Uterus (tissue), 4 donors: Measurements from ENCODE around the gene ZNF133. TPM values are rescaled to one million over a fixed set of nuclear protein-coding genes. Genes with fewer than 3 reads are reported as not detected.

ENCODE experiments used
- DNase-seq, 2 donors: peaks; one replicate each; pipeline ENCODE4 v3.0.0-alpha.2; 2019 to 2020
- H3K27ac ChIP-seq, 2 donors: fragments of 200-600 bp; sonication (generic); 1 replicate in 1 of 2; 2 replicates in 1 of 2; pipeline ENCODE4 v1.5.1; 2016 to 2018
- H3K27me3 ChIP-seq, 2 donors: fragments of 200-600 bp; sonication (generic); one replicate each; pipeline ENCODE4 v1.5.1; 2018 to 2019; ENCODE audit warnings: control low read depth in 1 of 2
- H3K36me3 ChIP-seq, 2 donors: fragments of 200-600 bp; sonication (generic); one replicate each; pipeline ENCODE4 v1.5.1; 2019; ENCODE audit warnings: control low read depth in 1 of 2
- H3K4me1 ChIP-seq, 2 donors: fragments of 200-600 bp; sonication (generic); one replicate each; pipeline ENCODE4 v1.5.1; 2018 to 2019; ENCODE audit warnings: control low read depth in 1 of 2
- H3K4me3 ChIP-seq, 2 donors: fragments of 200-600 bp; sonication (generic); 1 replicate in 1 of 2; 2 replicates in 1 of 2; pipeline ENCODE4 v1.5.1; 2018 to 2019; ENCODE audit warnings: mild to moderate bottlenecking in 1 of 2
- H3K9me3 ChIP-seq, 2 donors: fragments of 200-600 bp; sonication (generic); one replicate each; pipeline ENCODE4 v1.5.1; 2019; ENCODE audit warnings: control low read depth in 1 of 2
- CTCF ChIP-seq, 4 experiments: fragments of 200-600 bp in 2 of 4; fragments of 450-650 bp in 2 of 4; sonication (generic) in 2 of 4; IDR thresholded peaks; one replicate each; pipeline ENCODE4 v1.5.1; 2016 to 2019; ENCODE audit warnings: antibody characterized with exemption in 4 of 4, mild to moderate bottlenecking in 2 of 4, moderate library complexity in 1 of 4
- POLR2A ChIP-seq, 2 donors: fragments of 450-650 bp; IDR thresholded peaks; one replicate each; pipeline ENCODE4 v1.6.1; 2016; ENCODE audit warnings: antibody characterized with exemption in 2 of 2, mild to moderate bottlenecking in 1 of 2, moderate library complexity in 1 of 2
- intact Hi-C: fragments of 100-400 bp; cut with DNase I; formaldehyde crosslinking; loops from one replicate; pipeline ENCODE4 v1.15.1; 2023; ENCODE audit warnings: low total_unique reads
- total RNA-seq, 4 donors: library from RNA; depleted of rRNA in 3 of 4; stranded (reverse); fragments of >200 nt in 3 of 4; gene quantifications; one replicate each; pipeline versions ENCODE4 v1.1.0 to v1.2.4, GENCODE V29; 2014 to 2023
- donor health status: DM: yes; HTN: yes; CAD: no.

Gene ZNF133
- total RNA-seq, 4 donors from 2014 or later, result 11.2 to 49.2 (median 22.4) TPM

- Histone ChIP-seq H3K36me3 (no peaks in the 10 kb centered on the region), H3K27ac (no peak overlapping the region), H3K27me3 (peaks cover 0 to 9% of the 10 kb centered on the region in 2 donors), H3K4me3 (no peak overlapping the region), H3K4me1 (no peaks in the 10 kb centered on the region), H3K9me3 (no peaks in the 10 kb centered on the region)
- peak in 1 of 2 donors; percentile 22 for DNase-seq
- no peak for TF ChIP-seq POLR2A (IDR thresholded peaks at IDR 0.05)
- TF ChIP-seq CTCF (IDR thresholded peaks at IDR 0.05), result peak in 3 of 4 experiments; percentile 13 to 33 (median 30)
- intact Hi-C loops, result no loop called here
Measured at GRCh38 chr20:18276821-18277220, 11.5 kb upstream of the ZNF133 start.

GRCh38 chr20:18279242-18279641, 9.1 kb upstream of the ZNF133 start:
- H3K9me3 ChIP-seq, result no peaks in the 10 kb centered on the region
- no peaks in the 10 kb centered on the region for H3K36me3 ChIP-seq
- no peaks in the 10 kb centered on the region for H3K4me1 ChIP-seq
- H3K4me3 ChIP-seq, result no peak overlapping the region
- peaks cover 0 to 9% of the 10 kb centered on the region in 2 donors for H3K27me3 ChIP-seq
- TF ChIP-seq CTCF (IDR thresholded peaks at IDR 0.05) (no peak), POLR2A (IDR thresholded peaks at IDR 0.05) (no peak)
- intact Hi-C loops, result no loop called here
- DNase-seq, result no peak
- H3K27ac ChIP-seq, result no peak overlapping the region

- Histone ChIP-seq H3K4me3 (no peak overlapping the region), H3K4me1 (no peaks in the 10 kb centered on the region), H3K27me3 (peaks cover 0 to 2% of the 10 kb centered on the region in 2 donors), H3K9me3 (no peaks in the 10 kb centered on the region), H3K36me3 (no peaks in the 10 kb centered on the region), H3K27ac (no peak overlapping the region)
- intact Hi-C loops, result loop anchor here (10.0 kb wide), 1 partner anchor 150 kb away; the partner anchor contains the start of genes KAT14 and PET117
- DNase-seq, result no peak
- TF ChIP-seq CTCF (IDR thresholded peaks at IDR 0.05) (no peak), POLR2A (IDR thresholded peaks at IDR 0.05) (no peak)
Measured at GRCh38 chr20:18284805-18285533, 3.4 kb upstream of the ZNF133 start.

- H3K27me3 ChIP-seq, result no peaks in the 10 kb centered on the region
- intact Hi-C loops, result loop anchor here (10.0 kb wide), 1 partner anchor 153 kb away; the partner anchor contains the start of genes KAT14 and PET117
- H3K9me3 ChIP-seq, result no peaks in the 10 kb centered on the region
- no peaks in the 10 kb centered on the region for H3K36me3 ChIP-seq
- H3K27ac ChIP-seq, result peak overlapping the region; percentile 93 to 95
- no peaks in the 10 kb centered on the region for H3K4me1 ChIP-seq
- H3K4me3 ChIP-seq, result peak overlapping the region; percentile 69 to 96
- peak; percentile 16 to 21 for DNase-seq
- no peak for TF ChIP-seq CTCF (IDR thresholded peaks at IDR 0.05)
- no peak for TF ChIP-seq POLR2A (IDR thresholded peaks at IDR 0.05)
Measured at GRCh38 chr20:18287546-18287914, 797 bp upstream of the ZNF133 start.

GRCh38 chr20:18288749-18289267, 481 bp downstream of the ZNF133 start:
- H3K4me1 ChIP-seq, result no peaks in the 10 kb centered on the region
- no peaks in the 10 kb centered on the region for H3K36me3 ChIP-seq
- H3K4me3 ChIP-seq, result peak overlapping the region; percentile 69 to 96
- no peak for TF ChIP-seq CTCF (IDR thresholded peaks at IDR 0.05)
- TF ChIP-seq POLR2A (IDR thresholded peaks at IDR 0.05), result no peak
- no peaks in the 10 kb centered on the region for H3K27me3 ChIP-seq
- no peaks in the 10 kb centered on the region for H3K9me3 ChIP-seq
- H3K27ac ChIP-seq, result peak overlapping the region; percentile 93 to 95
- no peak for DNase-seq
- intact Hi-C loops, result loop anchor here (10.0 kb wide), 1 partner anchor 154 kb away; the partner anchor contains the start of genes KAT14 and PET117
